ENCODE measurements around the gene BIRC2. TPM values are rescaled to one million over a fixed set of nuclear protein-coding genes. Genes with fewer than 3 reads are reported as not detected.

The BIRC2 gene
- total RNA-seq, 1 donor from 2014 or later: 30.4 TPM

DNA sequence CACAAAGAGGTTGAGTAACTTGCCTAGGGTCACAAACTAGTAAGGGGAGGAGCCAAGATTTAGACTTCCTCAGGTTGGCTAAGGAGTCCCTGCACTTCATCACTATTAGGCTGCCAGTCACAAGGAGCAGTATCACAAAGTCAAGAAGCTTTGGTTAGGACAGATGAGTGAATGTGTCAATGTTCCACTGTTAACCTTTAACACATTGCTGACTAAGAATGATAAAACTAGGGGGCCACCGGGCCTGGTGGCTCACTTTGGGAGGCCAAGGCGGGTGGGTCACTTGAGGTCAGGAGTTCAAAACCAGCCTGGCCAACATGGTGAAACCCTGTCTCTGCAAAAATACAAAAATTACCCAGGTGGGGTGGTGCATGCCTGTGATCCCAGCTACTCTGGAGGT lies 73.5 kb downstream of the BIRC2 start:
- H3K27ac ChIP-seq (replicated peaks): no peak overlapping the region
- peaks cover 26% of the 10 kb centered on the region for H3K9me3 ChIP-seq (replicated peaks)
- H3K36me3 ChIP-seq: no peaks in the 10 kb centered on the region
- no peak for DNase-seq
- H3K4me1 ChIP-seq: peaks cover 14% of the 10 kb centered on the region
- intact Hi-C loops (cut with micrococcal nuclease): no loop called here
- H3K27me3 ChIP-seq (ENCODE audit: low read depth): no peaks in the 10 kb centered on the region
- TF ChIP-seq, protein P1, sequence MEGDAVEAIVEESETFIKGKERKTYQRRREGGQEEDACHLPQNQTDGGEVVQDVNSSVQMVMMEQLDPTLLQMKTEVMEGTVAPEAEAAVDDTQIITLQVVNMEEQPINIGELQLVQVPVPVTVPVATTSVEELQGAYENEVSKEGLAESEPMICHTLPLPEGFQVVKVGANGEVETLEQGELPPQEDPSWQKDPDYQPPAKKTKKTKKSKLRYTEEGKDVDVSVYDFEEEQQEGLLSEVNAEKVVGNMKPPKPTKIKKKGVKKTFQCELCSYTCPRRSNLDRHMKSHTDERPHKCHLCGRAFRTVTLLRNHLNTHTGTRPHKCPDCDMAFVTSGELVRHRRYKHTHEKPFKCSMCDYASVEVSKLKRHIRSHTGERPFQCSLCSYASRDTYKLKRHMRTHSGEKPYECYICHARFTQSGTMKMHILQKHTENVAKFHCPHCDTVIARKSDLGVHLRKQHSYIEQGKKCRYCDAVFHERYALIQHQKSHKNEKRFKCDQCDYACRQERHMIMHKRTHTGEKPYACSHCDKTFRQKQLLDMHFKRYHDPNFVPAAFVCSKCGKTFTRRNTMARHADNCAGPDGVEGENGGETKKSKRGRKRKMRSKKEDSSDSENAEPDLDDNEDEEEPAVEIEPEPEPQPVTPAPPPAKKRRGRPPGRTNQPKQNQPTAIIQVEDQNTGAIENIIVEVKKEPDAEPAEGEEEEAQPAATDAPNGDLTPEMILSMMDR (IDR thresholded peaks at IDR 0.05; ENCODE audit: borderline replicate concordance): no peak
- H3K4me3 ChIP-seq: no peak overlapping the region

DNA sequence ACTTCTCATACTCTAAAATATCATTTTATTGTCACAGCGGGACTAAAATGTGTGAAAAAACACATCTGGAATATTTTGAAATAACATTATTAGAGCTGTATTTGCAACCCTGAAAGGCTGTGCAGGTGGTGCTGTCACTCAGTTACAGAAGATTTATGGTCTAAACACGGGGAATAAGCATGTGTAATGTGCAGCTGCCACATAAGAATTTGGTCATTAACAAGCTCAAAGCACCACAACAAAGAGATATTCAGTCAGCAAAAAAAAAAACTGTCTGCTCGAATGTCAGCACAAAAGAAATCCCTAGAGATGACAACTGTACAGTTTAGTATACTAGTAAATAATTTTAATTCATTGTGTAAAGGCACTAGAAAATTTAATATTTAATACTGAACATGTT lies 74.2 kb downstream of the BIRC2 start:
- Histone ChIP-seq H3K27me3 (ENCODE audit: low read depth) (no peaks in the 10 kb centered on the region), H3K4me1 (peaks cover 21% of the 10 kb centered on the region), H3K9me3 (replicated peaks) (peaks cover 24% of the 10 kb centered on the region), H3K27ac (replicated peaks) (no peak overlapping the region), H3K36me3 (no peaks in the 10 kb centered on the region), H3K4me3 (no peak overlapping the region)
- intact Hi-C loops (cut with micrococcal nuclease): no loop called here
- TF ChIP-seq, protein P1 (IDR thresholded peaks at IDR 0.05; ENCODE audit: borderline replicate concordance): no peak
- DNase-seq: no peak

DNA sequence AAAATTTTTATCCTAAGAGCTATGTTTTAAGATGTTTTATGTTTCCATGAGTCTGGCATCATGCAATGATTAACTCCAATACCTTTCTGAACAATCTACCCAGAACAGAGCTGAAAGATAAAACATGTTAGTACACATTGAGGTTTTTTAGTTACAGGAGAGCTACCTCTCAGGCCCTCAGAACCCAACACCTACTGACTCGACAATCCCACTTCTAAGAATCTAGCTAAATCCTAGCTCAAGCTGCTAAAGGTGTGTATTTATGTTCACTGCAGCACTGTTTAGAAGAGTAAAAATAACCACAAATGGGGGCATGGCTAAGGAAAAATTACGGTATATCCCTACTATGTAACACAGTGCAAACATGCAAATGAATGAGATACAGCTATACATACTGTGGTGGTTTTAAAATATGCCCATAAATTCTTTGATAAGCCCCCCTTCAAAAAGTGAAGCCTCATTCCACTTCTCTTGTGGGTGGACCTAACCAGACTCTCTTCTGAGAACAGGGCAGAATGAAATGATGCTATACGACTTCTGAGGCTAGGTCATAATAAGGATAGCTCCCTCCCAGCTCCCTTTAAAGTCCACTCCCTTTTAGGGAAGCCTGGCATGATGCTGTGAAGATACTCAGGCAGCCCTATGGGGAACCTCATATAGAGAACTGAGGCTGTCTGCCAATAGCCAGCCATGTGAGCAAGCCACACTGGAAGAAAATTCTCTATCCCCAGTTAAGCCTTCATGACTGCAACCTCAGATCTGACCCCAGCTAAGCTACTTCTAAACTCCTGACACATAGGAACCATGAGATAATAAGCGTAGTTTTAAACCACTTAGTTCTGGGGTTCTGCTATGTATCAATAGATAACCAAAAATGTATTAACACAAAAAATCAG lies 76.1 kb downstream of the BIRC2 start:
- H3K27me3 ChIP-seq (ENCODE audit: low read depth): no peaks in the 10 kb centered on the region
- no peak overlapping the region for H3K27ac ChIP-seq (replicated peaks)
- no peak overlapping the region for H3K4me3 ChIP-seq
- TF ChIP-seq, protein P1 (IDR thresholded peaks at IDR 0.05; ENCODE audit: borderline replicate concordance): no peak
- H3K4me1 ChIP-seq: peaks cover 30% of the 10 kb centered on the region
- DNase-seq: no peak
- intact Hi-C loops (cut with micrococcal nuclease): no loop called here
- no peaks in the 10 kb centered on the region for H3K36me3 ChIP-seq
- peaks cover 8% of the 10 kb centered on the region for H3K9me3 ChIP-seq (replicated peaks)

DNA sequence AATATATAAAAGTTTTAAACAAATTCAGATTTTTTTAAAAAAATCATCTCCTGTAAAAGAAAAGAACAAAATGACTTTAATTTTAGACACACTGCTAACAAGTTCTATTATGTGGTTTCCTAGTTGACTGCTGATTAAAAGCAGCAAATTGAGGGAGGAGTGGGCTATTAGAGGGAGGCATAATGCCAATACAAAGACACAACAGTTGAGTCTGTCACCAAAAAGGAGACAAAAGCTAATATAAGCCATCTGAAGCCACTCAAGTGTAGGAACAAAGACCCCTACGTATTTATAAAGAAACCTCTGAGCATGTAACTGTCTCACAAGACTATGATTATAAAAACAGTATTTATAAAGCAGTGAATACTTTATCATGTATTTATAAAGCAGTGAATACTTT lies 76.9 kb downstream of the BIRC2 start:
- intact Hi-C loops (cut with micrococcal nuclease): no loop called here
- H3K36me3 ChIP-seq: no peaks in the 10 kb centered on the region
- TF ChIP-seq, protein P1 (IDR thresholded peaks at IDR 0.05; ENCODE audit: borderline replicate concordance): no peak
- H3K27ac ChIP-seq (replicated peaks): no peak overlapping the region
- no peaks in the 10 kb centered on the region for H3K27me3 ChIP-seq (ENCODE audit: low read depth)
- H3K4me3 ChIP-seq: no peak overlapping the region
- H3K4me1 ChIP-seq: peaks cover 36% of the 10 kb centered on the region
- DNase-seq: no peak
- no peaks in the 10 kb centered on the region for H3K9me3 ChIP-seq (replicated peaks)

DNA sequence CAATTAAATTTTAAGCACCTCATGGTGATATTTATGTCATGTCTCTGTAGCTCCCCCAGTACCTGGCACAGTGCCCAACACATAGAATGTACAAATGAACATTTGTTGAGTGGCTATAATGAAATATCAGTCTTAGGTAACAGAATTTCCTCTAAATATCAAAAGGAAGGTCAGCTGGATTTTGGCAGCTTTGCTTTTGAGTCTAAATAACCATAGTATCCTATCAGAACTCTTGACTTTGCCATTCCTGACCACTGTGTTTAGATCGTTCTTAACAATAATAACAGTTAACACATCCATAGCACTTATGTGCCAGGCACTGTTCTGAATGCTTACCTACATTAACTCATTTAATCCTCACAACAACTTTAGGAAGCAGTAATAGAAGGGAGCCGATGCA lies 79.0 kb downstream of the BIRC2 start:
- H3K27me3 ChIP-seq (ENCODE audit: low read depth): no peaks in the 10 kb centered on the region
- H3K9me3 ChIP-seq (replicated peaks): no peaks in the 10 kb centered on the region
- intact Hi-C loops (cut with micrococcal nuclease): no loop called here
- H3K36me3 ChIP-seq: no peaks in the 10 kb centered on the region
- H3K4me3 ChIP-seq: no peak overlapping the region
- no peak overlapping the region for H3K27ac ChIP-seq (replicated peaks)
- TF ChIP-seq, protein P1 (IDR thresholded peaks at IDR 0.05; ENCODE audit: borderline replicate concordance): no peak
- no peak for DNase-seq
- H3K4me1 ChIP-seq: peaks cover 48% of the 10 kb centered on the region
